WERI-Rb-1 (cell line): Measurements from ENCODE around the gene REXO5.

Experiments used
- DNase-seq: peaks from one replicate; pipeline ENCODE4 v3.0.0-alpha.2; 2020
- H3K27ac ChIP-seq: fragments of 250-450 bp; sonication (Bioruptor Pico); 2 replicates; pipeline ENCODE4 v1.5.1; 2020; ENCODE audit warnings: mild to moderate bottlenecking, moderate library complexity
- H3K27me3 ChIP-seq: fragments of 250-450 bp; sonication (Bioruptor Pico); 2 replicates; pipeline ENCODE4 v1.5.1; 2021; ENCODE audit warnings: mild to moderate bottlenecking, low read depth, moderate library complexity; ENCODE audit not compliant: insufficient read depth, severe bottlenecking
- H3K36me3 ChIP-seq: fragments of 250-450 bp; sonication (Bioruptor Pico); 2 replicates; pipeline ENCODE4 v1.5.1; 2020; ENCODE audit warnings: mild to moderate bottlenecking, moderate library complexity
- H3K4me3 ChIP-seq: 2 replicates; pipeline ENCODE4 v1.5.1; 2011; ENCODE audit warnings: low read depth, mild to moderate bottlenecking, control low read depth, low read length
- H3K9me3 ChIP-seq: fragments of 250-450 bp; sonication (Bioruptor Pico); 2 replicates; pipeline ENCODE4 v1.5.1; 2021; ENCODE audit warnings: mild to moderate bottlenecking, moderate library complexity; ENCODE audit not compliant: severe bottlenecking
- CTCF ChIP-seq: IDR thresholded peaks from 2 replicates; pipeline ENCODE4 v1.5.1; 2011; ENCODE audit warnings: low read depth, mild to moderate bottlenecking, control low read depth, inconsistent platforms, low read length

REXO5 gene

GRCh38 chr16:20768818-20769217, 37.5 kb upstream of the REXO5 start:
- no peaks in the 10 kb centered on the region for H3K9me3 ChIP-seq
- H3K27ac ChIP-seq: no peak overlapping the region
- no peak overlapping the region for H3K4me3 ChIP-seq
- no peaks in the 10 kb centered on the region for H3K27me3 ChIP-seq
- no peak for DNase-seq
- TF ChIP-seq CTCF: no peak
- no peaks in the 10 kb centered on the region for H3K36me3 ChIP-seq

- Histone ChIP-seq H3K27ac (no peak overlapping the region), H3K27me3 (no peaks in the 10 kb centered on the region), H3K36me3 (no peaks in the 10 kb centered on the region), H3K9me3 (no peaks in the 10 kb centered on the region), H3K4me3 (no peak overlapping the region)
- TF ChIP-seq CTCF: no peak
- DNase-seq: no peak
Measured at GRCh38 chr16:20773679-20774078, 32.6 kb upstream of the REXO5 start.

- Histone ChIP-seq H3K4me3 (no peak overlapping the region), H3K27me3 (no peaks in the 10 kb centered on the region), H3K36me3 (no peaks in the 10 kb centered on the region), H3K9me3 (no peaks in the 10 kb centered on the region), H3K27ac (no peak overlapping the region)
- peak; percentile 82 for DNase-seq
- TF ChIP-seq CTCF: peak; percentile 98
Measured at GRCh38 chr16:20774703-20775362, 31.5 kb upstream of the REXO5 start.

GRCh38 chr16:20781697-20782096, 24.6 kb upstream of the REXO5 start:
- Histone ChIP-seq H3K4me3 (no peak overlapping the region), H3K27me3 (no peaks in the 10 kb centered on the region), H3K36me3 (no peaks in the 10 kb centered on the region), H3K9me3 (no peaks in the 10 kb centered on the region), H3K27ac (no peak overlapping the region)
- TF ChIP-seq CTCF: no peak
- no peak for DNase-seq

- no peak for DNase-seq
- Histone ChIP-seq H3K27ac (no peak overlapping the region), H3K36me3 (no peaks in the 10 kb centered on the region), H3K4me3 (no peak overlapping the region), H3K27me3 (no peaks in the 10 kb centered on the region), H3K9me3 (no peaks in the 10 kb centered on the region)
- no peak for TF ChIP-seq CTCF
Measured at GRCh38 chr16:20782470-20782869, 23.9 kb upstream of the REXO5 start.

- no peak for TF ChIP-seq CTCF
- no peaks in the 10 kb centered on the region for H3K9me3 ChIP-seq
- no peaks in the 10 kb centered on the region for H3K27me3 ChIP-seq
- no peak overlapping the region for H3K4me3 ChIP-seq
- no peak overlapping the region for H3K27ac ChIP-seq
- no peak for DNase-seq
- H3K36me3 ChIP-seq: no peaks in the 10 kb centered on the region
Measured at GRCh38 chr16:20784204-20784603, 22.1 kb upstream of the REXO5 start.
